ENCODE results near the gene ZNF358.

The ZNF358 gene

GRCh38 chr19:7560255-7560654, 44.4 kb downstream of the ZNF358 start:
- no peak for TF ChIP-seq CTCF (IDR thresholded peaks at IDR 0.05)
- no peaks in the 10 kb centered on the region for H3K4me1 ChIP-seq
- H3K4me3 ChIP-seq = no peak overlapping the region
- H3K9me3 ChIP-seq = no peaks in the 10 kb centered on the region
- no peak overlapping the region for H3K27ac ChIP-seq
- DNase-seq = no peak
- peaks cover 60 to 77% (median 76%) of the 10 kb centered on the region in 3 donors for H3K36me3 ChIP-seq
- intact Hi-C loops (cut with DNase I; ENCODE audit: low total_unique reads) = loop anchor here (10.0 kb wide), 1 partner anchor 125 kb away; the partner anchor contains the start of gene TRAPPC5
- H3K27me3 ChIP-seq = no peaks in the 10 kb centered on the region

GRCh38 chr19:7561325-7561724, 45.4 kb downstream of the ZNF358 start:
- Histone ChIP-seq H3K27ac (no peak overlapping the region), H3K9me3 (no peaks in the 10 kb centered on the region), H3K27me3 (no peaks in the 10 kb centered on the region), H3K4me3 (no peak overlapping the region), H3K4me1 (no peaks in the 10 kb centered on the region), H3K36me3 (peaks cover 52 to 66% (median 65%) of the 10 kb centered on the region in 3 donors)
- no peak for DNase-seq
- intact Hi-C loops (cut with DNase I; ENCODE audit: low total_unique reads) = loop anchor here (10.0 kb wide), 1 partner anchor 123 kb away; the partner anchor contains the start of gene TRAPPC5
- TF ChIP-seq CTCF (IDR thresholded peaks at IDR 0.05) = no peak

DNA sequence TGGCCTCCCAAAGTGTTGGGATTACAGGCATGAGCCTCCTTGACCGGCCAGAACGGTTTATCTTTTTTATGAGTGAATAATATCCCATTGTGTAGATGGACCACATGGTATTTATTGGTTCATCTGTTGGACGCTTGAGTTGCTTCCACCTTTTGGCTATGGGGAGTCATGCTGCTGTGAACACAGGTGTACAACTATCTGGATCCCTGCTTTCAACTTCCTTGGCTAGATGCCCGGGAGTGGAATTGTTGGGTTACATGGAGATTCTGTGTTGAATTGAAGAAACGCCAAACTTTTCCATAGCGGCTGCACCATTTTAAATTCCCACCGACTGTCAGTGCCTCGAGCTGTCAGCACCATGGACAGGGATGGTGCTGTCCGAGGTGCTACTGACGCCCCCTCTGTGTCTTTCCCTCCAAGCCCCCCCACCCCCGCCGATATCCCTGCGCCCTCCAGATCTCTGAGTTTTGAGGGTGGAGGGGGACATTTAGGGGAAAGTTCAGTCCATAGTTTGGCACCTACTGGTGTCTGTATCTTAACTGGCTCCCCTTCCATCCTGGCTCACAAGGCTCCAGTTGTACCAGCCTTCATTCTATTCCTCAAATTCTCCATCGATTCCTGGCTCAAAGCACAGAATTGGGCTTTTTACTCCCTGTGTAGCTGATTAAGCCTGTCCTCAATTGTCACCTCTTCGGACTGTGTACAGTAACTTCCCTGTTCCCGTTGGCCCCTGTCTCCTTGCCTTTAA, 46.9 kb downstream of the ZNF358 start:
- intact Hi-C loops (cut with DNase I; ENCODE audit: low total_unique reads) = loop anchor here (10.0 kb wide), 1 partner anchor 122 kb away; the partner anchor contains the start of gene TRAPPC5
- no peak for TF ChIP-seq CTCF (IDR thresholded peaks at IDR 0.05)
- H3K9me3 ChIP-seq = no peaks in the 10 kb centered on the region
- no peak overlapping the region for H3K4me3 ChIP-seq
- no peaks in the 10 kb centered on the region for H3K27me3 ChIP-seq
- H3K36me3 ChIP-seq = peaks cover 39 to 51% (median 50%) of the 10 kb centered on the region in 3 donors
- H3K4me1 ChIP-seq = no peaks in the 10 kb centered on the region
- DNase-seq = no peak
- no peak overlapping the region for H3K27ac ChIP-seq

GRCh38 chr19:7564866-7565265, 49.0 kb downstream of the ZNF358 start:
- no peak for TF ChIP-seq CTCF (IDR thresholded peaks at IDR 0.05)
- no peak overlapping the region for H3K27ac ChIP-seq
- DNase-seq = no peak
- intact Hi-C loops (cut with DNase I; ENCODE audit: low total_unique reads) = loop anchor here (10.0 kb wide), 1 partner anchor 120 kb away; the partner anchor contains the start of gene TRAPPC5
- no peak overlapping the region for H3K4me3 ChIP-seq
- no peaks in the 10 kb centered on the region for H3K27me3 ChIP-seq
- peaks cover 18 to 30% (median 30%) of the 10 kb centered on the region in 3 donors for H3K36me3 ChIP-seq
- no peaks in the 10 kb centered on the region for H3K4me1 ChIP-seq
- H3K9me3 ChIP-seq = no peaks in the 10 kb centered on the region

- DNase-seq = no peak
- no peak for TF ChIP-seq CTCF (IDR thresholded peaks at IDR 0.05)
- Histone ChIP-seq H3K9me3 (no peaks in the 10 kb centered on the region), H3K4me3 (no peak overlapping the region), H3K27ac (no peak overlapping the region), H3K4me1 (no peaks in the 10 kb centered on the region), H3K36me3 (peaks cover 13 to 26% (median 25%) of the 10 kb centered on the region in 3 donors), H3K27me3 (no peaks in the 10 kb centered on the region)
- intact Hi-C loops (cut with DNase I; ENCODE audit: low total_unique reads) = loop anchor here (10.0 kb wide), 1 partner anchor 119 kb away; the partner anchor contains the start of gene TRAPPC5
Observed at GRCh38 chr19:7565332-7565731, 49.4 kb downstream of the ZNF358 start.

Data from tibial artery (tissue), 4 donors.